Hepatocyte (in vitro differentiated cells): ENCODE results near the gene LCE1A. TPM values are rescaled to one million over a fixed set of nuclear protein-coding genes. Genes with fewer than 3 reads are reported as not detected.

Experiments
- DNase-seq: peaks from one replicate; pipeline ENCODE4 v3.0.0-alpha.2; 2016; ENCODE audit warnings: low spot score
- H2AFZ ChIP-seq: fragments of 200-600 bp; sonication (generic); 2 replicates; pipeline ENCODE4 v1.6.0; 2016; ENCODE audit warnings: antibody characterized with exemption, mild to moderate bottlenecking
- H3K27ac ChIP-seq: fragments of 200-600 bp; sonication (generic); 2 replicates; pipeline ENCODE4 v1.5.1; 2016; ENCODE audit warnings: mild to moderate bottlenecking
- H3K27me3 ChIP-seq: fragments of 200-600 bp; sonication (generic); 2 replicates; pipeline ENCODE4 v1.6.1; 2016
- H3K36me3 ChIP-seq: fragments of 200-600 bp; sonication (generic); replicated peaks from 2 replicates; pipeline ENCODE4 v1.5.1; 2016; ENCODE audit warnings: low read depth; ENCODE audit not compliant: insufficient read depth
- H3K4me1 ChIP-seq: fragments of 200-600 bp; sonication (generic); 2 replicates; pipeline ENCODE4 v1.5.1; 2016; ENCODE audit warnings: mild to moderate bottlenecking, moderate library complexity; ENCODE audit not compliant: insufficient read depth
- H3K4me2 ChIP-seq: fragments of 200-600 bp; sonication (generic); 2 replicates; pipeline ENCODE4 v1.6.0; 2016
- H3K4me3 ChIP-seq: fragments of 200-600 bp; sonication (generic); 2 replicates; pipeline ENCODE4 v1.5.1; 2016; ENCODE audit warnings: mild to moderate bottlenecking
- H3K79me2 ChIP-seq: fragments of 200-600 bp; sonication (generic); 2 replicates; pipeline ENCODE4 v1.6.0; 2017; ENCODE audit warnings: mild to moderate bottlenecking
- H3K9me2 ChIP-seq: fragments of 200-600 bp; sonication (generic); replicated peaks from 2 replicates; pipeline ENCODE4 v1.6.0; 2017; ENCODE audit warnings: mild to moderate bottlenecking; ENCODE audit not compliant: insufficient read depth
- H3K9me3 ChIP-seq: fragments of 200-600 bp; sonication (generic); 2 replicates; pipeline ENCODE4 v1.5.1; 2016; ENCODE audit warnings: low read depth, mild to moderate bottlenecking
- H4K20me1 ChIP-seq: fragments of 200-600 bp; sonication (generic); 2 replicates; pipeline ENCODE4 v1.6.0; 2016; ENCODE audit warnings: mild to moderate bottlenecking; ENCODE audit not compliant: insufficient read depth, poor library complexity, severe bottlenecking
- EZH2 ChIP-seq: fragments of 200-600 bp; sonication (generic); IDR thresholded peaks from 2 replicates; pipeline ENCODE4 v1.6.1; 2016; ENCODE audit warnings: antibody characterized with exemption, mild to moderate bottlenecking, borderline replicate concordance
- EZH2phosphoT487 ChIP-seq: fragments of 200-600 bp; sonication (generic); IDR thresholded peaks from one replicate; pipeline ENCODE4 v1.6.1; 2018; ENCODE audit warnings: antibody characterized with exemption, mild to moderate bottlenecking, low read depth, moderate library complexity; ENCODE audit not compliant: unreplicated experiment, severe bottlenecking
- WGBS: methylation state at CpG from one replicate; pipeline ENCODE4 v1.1.6; 2016; ENCODE audit warnings: low lambda C conversion rate; ENCODE audit errors: missing lambda C conversion rate; 5-methylcytosine and 5-hydroxymethylcytosine counted together
- polyA plus RNA-seq: library from polyadenylated mRNA; unstranded; fragments of >200 nt; fragmentation: Nextera tagmentation; extraction: Ambion mirVana; gene quantifications from 2 replicates; pipeline ENCODE4 v1.2.1, GENCODE V29; 2016
- total RNA-seq: library from RNA; depleted of rRNA; stranded (reverse); fragments of >200 nt; gene quantifications from 2 replicates; pipeline ENCODE4 v1.2.3, GENCODE V29; 2014
- TF ChIP-seq, protein P1 (sequence below): fragments of 200-600 bp; sonication (generic); IDR thresholded peaks from 2 replicates; pipeline ENCODE4 v1.5.1; 2016; ENCODE audit warnings: antibody characterized with exemption, mild to moderate bottlenecking; ENCODE audit not compliant: poor library complexity

Gene LCE1A
- total and polyA plus RNA-seq, 2 experiments from 2014 or later = not detected

DNA sequence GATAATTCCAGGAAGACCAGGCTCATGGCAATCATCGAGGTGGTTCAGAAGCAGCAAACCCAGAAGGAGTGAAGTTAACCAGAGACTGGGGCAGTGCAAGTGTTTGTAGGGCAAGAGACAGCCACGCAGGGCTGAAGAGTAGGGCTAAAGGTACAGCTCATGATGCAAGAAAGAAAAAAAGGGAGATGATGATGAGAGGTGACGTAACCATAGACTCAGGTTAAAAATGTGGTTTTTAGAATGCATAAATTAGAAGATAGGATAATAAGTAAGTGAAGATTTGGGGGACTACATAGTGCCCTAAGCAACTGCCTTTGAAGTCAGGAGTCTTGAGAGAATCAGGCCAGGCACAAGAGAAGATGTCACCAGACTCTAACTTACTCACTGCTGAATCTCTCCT is 32.9 kb downstream of the LCE1A start:
- no peaks in the 10 kb centered on the region for H3K36me3 ChIP-seq
- no peaks in the 10 kb centered on the region for H3K4me1 ChIP-seq
- no peaks in the 10 kb centered on the region for H3K79me2 ChIP-seq
- no peaks in the 10 kb centered on the region for H4K20me1 ChIP-seq
- no peak overlapping the region for H3K4me3 ChIP-seq
- no peak overlapping the region for H2AFZ ChIP-seq
- TF ChIP-seq EZH2phosphoT487 = no peak
- TF ChIP-seq EZH2 = no peak
- TF ChIP-seq, protein P1, sequence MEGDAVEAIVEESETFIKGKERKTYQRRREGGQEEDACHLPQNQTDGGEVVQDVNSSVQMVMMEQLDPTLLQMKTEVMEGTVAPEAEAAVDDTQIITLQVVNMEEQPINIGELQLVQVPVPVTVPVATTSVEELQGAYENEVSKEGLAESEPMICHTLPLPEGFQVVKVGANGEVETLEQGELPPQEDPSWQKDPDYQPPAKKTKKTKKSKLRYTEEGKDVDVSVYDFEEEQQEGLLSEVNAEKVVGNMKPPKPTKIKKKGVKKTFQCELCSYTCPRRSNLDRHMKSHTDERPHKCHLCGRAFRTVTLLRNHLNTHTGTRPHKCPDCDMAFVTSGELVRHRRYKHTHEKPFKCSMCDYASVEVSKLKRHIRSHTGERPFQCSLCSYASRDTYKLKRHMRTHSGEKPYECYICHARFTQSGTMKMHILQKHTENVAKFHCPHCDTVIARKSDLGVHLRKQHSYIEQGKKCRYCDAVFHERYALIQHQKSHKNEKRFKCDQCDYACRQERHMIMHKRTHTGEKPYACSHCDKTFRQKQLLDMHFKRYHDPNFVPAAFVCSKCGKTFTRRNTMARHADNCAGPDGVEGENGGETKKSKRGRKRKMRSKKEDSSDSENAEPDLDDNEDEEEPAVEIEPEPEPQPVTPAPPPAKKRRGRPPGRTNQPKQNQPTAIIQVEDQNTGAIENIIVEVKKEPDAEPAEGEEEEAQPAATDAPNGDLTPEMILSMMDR = no peak
- no peaks in the 10 kb centered on the region for H3K27me3 ChIP-seq
- no peak for DNase-seq
- H3K9me2 ChIP-seq = no peaks in the 10 kb centered on the region
- no peak overlapping the region for H3K4me2 ChIP-seq
- H3K27ac ChIP-seq = no peak overlapping the region
- peaks cover 4% of the 10 kb centered on the region for H3K9me3 ChIP-seq
- WGBS = 66% methylated on average over 3 of the region's 3 CpGs

DNA sequence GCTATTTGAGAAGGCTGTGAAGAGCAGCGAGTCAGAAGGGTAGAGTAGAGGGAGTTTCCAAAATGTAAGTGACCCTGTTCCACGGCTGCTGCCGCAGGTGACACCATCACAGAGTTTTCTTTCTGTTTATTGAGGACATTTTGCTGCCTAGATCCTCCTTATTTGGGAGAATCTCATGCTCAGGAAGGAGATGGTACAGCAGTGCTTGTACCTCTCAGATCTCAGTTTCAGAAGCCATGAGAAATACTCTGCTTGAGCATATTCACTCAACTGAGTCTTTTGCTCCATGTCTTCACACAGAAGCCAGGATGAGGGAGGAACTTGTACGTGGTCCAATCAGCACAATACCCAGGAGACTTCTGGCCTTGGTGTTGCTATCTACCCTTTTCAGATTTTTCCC is 34.1 kb downstream of the LCE1A start:
- no peaks in the 10 kb centered on the region for H3K79me2 ChIP-seq
- no peak overlapping the region for H3K4me3 ChIP-seq
- no peaks in the 10 kb centered on the region for H3K4me1 ChIP-seq
- peaks cover 4% of the 10 kb centered on the region for H3K9me3 ChIP-seq
- H3K27ac ChIP-seq = no peak overlapping the region
- no peaks in the 10 kb centered on the region for H3K36me3 ChIP-seq
- no peaks in the 10 kb centered on the region for H3K9me2 ChIP-seq
- H3K27me3 ChIP-seq = no peaks in the 10 kb centered on the region
- no peaks in the 10 kb centered on the region for H4K20me1 ChIP-seq
- TF ChIP-seq EZH2phosphoT487 (no peak), EZH2 (no peak)
- WGBS = 49% methylated on average over 4 of the region's 4 CpGs
- H3K4me2 ChIP-seq = no peak overlapping the region
- DNase-seq = no peak
- no peak overlapping the region for H2AFZ ChIP-seq

DNA sequence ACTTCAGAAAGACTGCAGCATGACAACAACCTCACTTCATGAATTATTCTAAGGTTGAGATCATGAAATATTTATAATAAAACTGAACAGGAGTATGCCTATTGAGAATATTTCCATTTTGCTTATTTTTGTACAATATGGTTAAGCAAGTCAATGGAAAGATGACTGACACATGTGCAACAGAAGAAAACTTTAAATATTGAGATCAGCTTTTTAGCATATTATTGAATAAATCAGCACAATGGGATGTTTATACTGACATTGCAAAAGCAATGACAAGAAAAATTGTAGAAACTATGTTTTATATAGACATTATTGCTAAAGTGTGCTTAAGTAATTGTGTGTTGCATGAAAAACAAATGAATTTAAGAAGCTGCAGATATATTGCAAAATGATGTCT is 37.2 kb downstream of the LCE1A start:
- H3K4me1 ChIP-seq = no peaks in the 10 kb centered on the region
- no peaks in the 10 kb centered on the region for H3K36me3 ChIP-seq
- no peak overlapping the region for H3K4me3 ChIP-seq
- H3K4me2 ChIP-seq = no peak overlapping the region
- H3K9me3 ChIP-seq = no peaks in the 10 kb centered on the region
- DNase-seq = no peak
- no peaks in the 10 kb centered on the region for H3K9me2 ChIP-seq
- H2AFZ ChIP-seq = no peak overlapping the region
- H3K79me2 ChIP-seq = no peaks in the 10 kb centered on the region
- no peak for TF ChIP-seq EZH2phosphoT487
- no peak for TF ChIP-seq EZH2
- TF ChIP-seq, protein P1 = no peak
- no peaks in the 10 kb centered on the region for H3K27me3 ChIP-seq
- no peaks in the 10 kb centered on the region for H4K20me1 ChIP-seq
- no peak overlapping the region for H3K27ac ChIP-seq

DNA sequence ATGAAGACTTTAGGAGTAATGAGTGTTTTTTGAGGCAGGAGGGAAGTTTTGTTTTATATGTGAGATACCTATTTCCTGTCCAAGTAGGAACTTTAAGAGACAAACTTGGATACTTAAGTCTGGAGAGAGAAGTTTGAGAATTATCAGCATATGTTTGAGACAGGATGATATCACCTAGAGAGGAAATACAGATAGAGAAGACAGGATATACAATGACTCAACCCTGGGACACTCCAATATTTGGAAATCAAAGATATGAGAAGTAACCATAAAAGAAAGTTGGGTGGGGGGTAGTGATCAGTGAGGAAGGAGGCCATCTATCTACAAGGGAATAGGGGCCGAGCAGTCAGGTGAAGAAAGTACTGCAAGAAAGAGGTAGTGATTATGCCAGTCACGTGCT is 39.0 kb downstream of the LCE1A start:
- no peak overlapping the region for H3K4me3 ChIP-seq
- H3K4me1 ChIP-seq = no peaks in the 10 kb centered on the region
- H3K27me3 ChIP-seq = no peaks in the 10 kb centered on the region
- WGBS = 71% methylated on average over 2 of the region's 2 CpGs
- no peaks in the 10 kb centered on the region for H3K9me3 ChIP-seq
- H2AFZ ChIP-seq = no peak overlapping the region
- no peak overlapping the region for H3K4me2 ChIP-seq
- H3K9me2 ChIP-seq = no peaks in the 10 kb centered on the region
- no peak for DNase-seq
- no peaks in the 10 kb centered on the region for H3K79me2 ChIP-seq
- H3K27ac ChIP-seq = no peak overlapping the region
- H4K20me1 ChIP-seq = no peaks in the 10 kb centered on the region
- H3K36me3 ChIP-seq = no peaks in the 10 kb centered on the region
- TF ChIP-seq, protein P1 = no peak
- TF ChIP-seq EZH2phosphoT487 (no peak), EZH2 (no peak)
